HepG2 (cell line): ENCODE data around the gene NFATC3. TPM values are rescaled to one million over a fixed set of nuclear protein-coding genes. Genes with fewer than 3 reads are reported as not detected.

Experiments
- ATAC-seq: fragments of 200-7000 bp; cut with Tn5 transposase; 3 replicates; pipeline ENCODE4 v1.9.1; 2020; ENCODE audit warnings: mild to moderate bottlenecking, moderate library complexity
- BruUV-seq: library from RNA; stranded (reverse); fragments of 400-500 nt; replicated peaks from 2 replicates; lab custom pipeline; 2021; lab: Mats Ljungman, UMichigan
- CTCF ChIA-PET: fragments of 300-600 bp; formaldehyde crosslinking; extraction: SDS; loops from one replicate; lab custom pipeline; 2021; ENCODE audit warnings: low total read pairs, inconsistent platforms, low intra/inter-chr PET ratio; lab: Yijun Ruan, JAX
- POLR2A ChIA-PET: fragments of 350-600 bp; sonication (Branson Sonifier 250); formaldehyde crosslinking; loops from one replicate; lab custom pipeline; 2020; ENCODE audit warnings: antibody characterized with exemption, inconsistent platforms; lab: Yijun Ruan, JAX
- DNase-seq: peaks from one replicate; pipeline ENCODE4 v3.0.0-alpha.2; 2015; ENCODE audit warnings: low spot score
- FAIRE-seq: peaks from 3 replicates; lab custom pipeline; 2011; peaks lifted over from hg19 to GRCh38; lab: Jason Lieb, UNC
- H2AFZ ChIP-seq: one replicate; pipeline ENCODE4 v1.6.1; 2011; ENCODE audit warnings: low read length, inconsistent platforms
- H3K27ac ChIP-seq: fragments of 300-600 bp; 3 replicates; pipeline ENCODE4 v1.8.0; 2011; ENCODE audit warnings: mixed run types, mild to moderate bottlenecking, mixed read lengths, low read length, inconsistent platforms; ENCODE audit not compliant: insufficient read depth; ENCODE audit errors: extremely low read length
- H3K27me3 ChIP-seq, 2 experiments: fragments of 200-600 bp in 1 of 2; 2 replicates in 1 of 2; 3 replicates in 1 of 2; pipeline versions ENCODE4 v1.6.0 to v1.8.0; 2011; ENCODE audit warnings: low read length in 2 of 2, mild to moderate bottlenecking in 2 of 2, moderate library complexity in 2 of 2, inconsistent platforms in 1 of 2; ENCODE audit not compliant: insufficient read depth in 2 of 2, control insufficient read depth in 1 of 2
- H3K36me3 ChIP-seq, 2 experiments: fragments of 200-600 bp in 1 of 2; replicated peaks in 1 of 2; 2 replicates in 1 of 2; 3 replicates in 1 of 2; pipeline versions ENCODE4 v1.5.1 to v1.8.0; 2011; ENCODE audit warnings: low read length in 2 of 2, inconsistent platforms in 1 of 2; ENCODE audit not compliant: insufficient read depth in 2 of 2, control insufficient read depth in 1 of 2
- H3K4me1 ChIP-seq: 2 replicates; pipeline ENCODE4 v1.5.1; 2012; ENCODE audit warnings: low read length, inconsistent platforms; ENCODE audit not compliant: insufficient read depth
- H3K4me2 ChIP-seq: 2 replicates; pipeline ENCODE4 v1.6.0; 2011; ENCODE audit warnings: low read depth, low read length, inconsistent platforms
- H3K4me3 ChIP-seq, 3 experiments: fragments of 200-600 bp in 1 of 3; sonication (generic), shearing (Covaris generic) in 1 of 3; replicated peaks in 1 of 3; 2 replicates each; pipeline ENCODE4 v1.5.1; 2011 to 2016; ENCODE audit warnings: low read length in 3 of 3, inconsistent platforms in 2 of 3, low read depth in 2 of 3, mild to moderate bottlenecking in 2 of 3, control low read depth in 1 of 3, mixed read lengths in 1 of 3; ENCODE audit not compliant: insufficient read depth in 1 of 3
- H3K79me2 ChIP-seq: one replicate; pipeline ENCODE4 v1.6.1; 2011; ENCODE audit warnings: low read length, inconsistent platforms; ENCODE audit not compliant: insufficient read depth
- H3K9ac ChIP-seq: 2 replicates; pipeline ENCODE4 v1.6.0; 2011; ENCODE audit warnings: mild to moderate bottlenecking, low read depth, low read length, inconsistent platforms; ENCODE audit not compliant: insufficient read depth
- H3K9me3 ChIP-seq: 2 replicates; pipeline ENCODE4 v1.5.1; 2012; ENCODE audit warnings: mild to moderate bottlenecking, low read length
- H4K20me1 ChIP-seq: 2 replicates; pipeline ENCODE4 v1.6.0; 2011; ENCODE audit warnings: inconsistent platforms, mild to moderate bottlenecking, low read length, moderate library complexity; ENCODE audit not compliant: insufficient read depth
- ARHGAP35 ChIP-seq: sonication (generic); formaldehyde crosslinking; IDR thresholded peaks from 2 replicates; pipeline ENCODE4 v1.9.0; 2022; ENCODE audit warnings: mild to moderate bottlenecking, inconsistent platforms, moderate library complexity, missing genetic modification reagents, borderline replicate concordance
- CCDC6 ChIP-seq: sonication (generic); formaldehyde crosslinking; IDR thresholded peaks from 2 replicates; pipeline ENCODE4 v1.8.1; 2022; ENCODE audit warnings: mild to moderate bottlenecking, missing genetic modification reagents, moderate library complexity
- KLF9 ChIP-seq: IDR thresholded peaks from 2 replicates; pipeline ENCODE4 v1.6.1; 2016; ENCODE audit warnings: low read depth
- KMT2A ChIP-seq: sonication (generic); formaldehyde crosslinking; IDR thresholded peaks from 2 replicates; pipeline ENCODE4 v1.4.0; 2020; ENCODE audit warnings: missing genetic modification reagents
- RARG ChIP-seq: sonication (generic); formaldehyde crosslinking; IDR thresholded peaks from 2 replicates; pipeline ENCODE4 v1.4.0; 2020; ENCODE audit warnings: low read depth, mild to moderate bottlenecking, missing genetic modification reagents
- RFX3 ChIP-seq: IDR thresholded peaks from 2 replicates; pipeline ENCODE4 v1.6.1; 2016; ENCODE audit warnings: missing biosample characterization, missing genetic modification reagents
- TAF1 ChIP-seq: sonication (generic); formaldehyde crosslinking; IDR thresholded peaks from 2 replicates; pipeline ENCODE4 v1.4.0; 2020; ENCODE audit warnings: missing genetic modification reagents
- ZBTB38 ChIP-seq: sonication (generic); formaldehyde crosslinking; IDR thresholded peaks from 2 replicates; pipeline ENCODE4 v1.5.1; 2020; ENCODE audit warnings: mild to moderate bottlenecking, missing genetic modification reagents
- ZFP36L2 ChIP-seq: sonication (generic); formaldehyde crosslinking; IDR thresholded peaks from 2 replicates; pipeline ENCODE4 v1.4.0; 2020; ENCODE audit warnings: missing genetic modification reagents
- ZFP82 ChIP-seq: sonication (generic); formaldehyde crosslinking; IDR thresholded peaks from 2 replicates; pipeline ENCODE4 v1.5.1; 2020; ENCODE audit warnings: mild to moderate bottlenecking, missing genetic modification reagents, borderline replicate concordance
- ZNF296 ChIP-seq: sonication (generic); formaldehyde crosslinking; conservative IDR thresholded peaks from 2 replicates; pipeline ENCODE4 v1.5.0; 2020; ENCODE audit warnings: mild to moderate bottlenecking, missing genetic modification reagents
- ZNF331 ChIP-seq: sonication (generic); formaldehyde crosslinking; IDR thresholded peaks from 2 replicates; pipeline ENCODE4 v1.4.0; 2020; ENCODE audit warnings: missing genetic modification reagents
- ZNF446 ChIP-seq: sonication (generic); formaldehyde crosslinking; IDR thresholded peaks from 2 replicates; pipeline ENCODE4 v1.5.0; 2020; ENCODE audit warnings: mild to moderate bottlenecking, missing genetic modification reagents
- ZNF468 ChIP-seq: sonication (generic); formaldehyde crosslinking; IDR thresholded peaks from 2 replicates; pipeline ENCODE4 v1.8.0; 2022; ENCODE audit warnings: mild to moderate bottlenecking, moderate library complexity, missing genetic modification reagents
- ZNF605 ChIP-seq: sonication (generic); formaldehyde crosslinking; IDR thresholded peaks from 2 replicates; pipeline ENCODE4 v1.8.0; 2022; ENCODE audit warnings: mild to moderate bottlenecking, missing genetic modification reagents
- ZNF614 ChIP-seq: IDR thresholded peaks from 2 replicates; pipeline ENCODE4 v1.6.1; 2018; ENCODE audit warnings: missing biosample characterization, missing genetic modification reagents, inconsistent platforms, borderline replicate concordance
- ZNF768 ChIP-seq: sonication (generic); formaldehyde crosslinking; IDR thresholded peaks from 2 replicates; pipeline ENCODE4 v1.4.0; 2020; ENCODE audit warnings: missing genetic modification reagents
- ZSCAN31 ChIP-seq: sonication (generic); formaldehyde crosslinking; IDR thresholded peaks from 2 replicates; pipeline ENCODE4 v1.5.0; 2020; ENCODE audit warnings: low read depth, mild to moderate bottlenecking, missing genetic modification reagents
- WGBS: methylation state at CpG from one replicate; pipeline ENCODE4 v1.1.6; 2017; ENCODE audit warnings: low lambda C conversion rate; 5-methylcytosine and 5-hydroxymethylcytosine counted together
- in situ Hi-C: cut with HindIII; loops from 2 replicates; pipeline ENCODE4 v1.10.0; 2017; ENCODE audit warnings: low pct_unique_long_range_greater_than_20kb; ENCODE audit not compliant: extremely low pct_ligation_motif_present
- intact Hi-C: fragments of 100-400 bp; cut with micrococcal nuclease; formaldehyde crosslinking; loops from one replicate; pipeline ENCODE4 v1.10.0; 2022; ENCODE audit not compliant: unreplicated experiment
- polyA plus RNA-seq, 8 experiments: library from polyadenylated mRNA; depleted of rRNA in 3 of 8; stranded (reverse) in 7 of 8; unstranded in 1 of 8; fragments of >200 nt; fragmentation: Illumina TruSeq in 4 of 8; extraction: Trizol in 4 of 8; gene quantifications; 2 replicates each; pipeline versions ENCODE4 v1.2.1 to v1.2.3, GENCODE V29; 2011 to 2016; ENCODE audit warnings: low read depth in 4 of 8, missing spikeins in 1 of 8, mixed read lengths in 1 of 8; ENCODE audit not compliant: insufficient read depth in 1 of 8
- total RNA-seq, 5 experiments: library from RNA; depleted of rRNA; stranded (reverse); fragments of >200 nt; fragmentation: Illumina TruSeq; extraction: Trizol; gene quantifications; 2 replicates each; pipeline ENCODE4 v1.2.3, GENCODE V29; 2016; ENCODE audit warnings: low read depth in 1 of 5
- TF ChIP-seq, protein P1 (sequence below): fragments of 450-650 bp; IDR thresholded peaks from 2 replicates; pipeline ENCODE4 v1.6.1; 2016
- TF ChIP-seq, protein P2 (sequence below), 2 experiments: sonication (generic) in 1 of 2; formaldehyde crosslinking in 1 of 2; IDR thresholded peaks; 2 replicates each; pipeline versions ENCODE4 v1.5.1 to v1.6.1; 2011 to 2020; ENCODE audit warnings: borderline replicate concordance in 1 of 2, low read depth in 1 of 2, low read length in 1 of 2, mild to moderate bottlenecking in 1 of 2, missing genetic modification reagents in 1 of 2, moderate library complexity in 1 of 2
- TF ChIP-seq, protein P3 (sequence below): IDR thresholded peaks from 2 replicates; pipeline ENCODE4 v1.6.1; 2018; ENCODE audit warnings: missing genetic modification reagents

Gene NFATC3
- total and polyA plus RNA-seq, 2 of the 13 experiments (the other 11 are each of a cell fraction or from before 2014, with no cell fraction given) = 52.6 to 62.7 TPM

DNA sequence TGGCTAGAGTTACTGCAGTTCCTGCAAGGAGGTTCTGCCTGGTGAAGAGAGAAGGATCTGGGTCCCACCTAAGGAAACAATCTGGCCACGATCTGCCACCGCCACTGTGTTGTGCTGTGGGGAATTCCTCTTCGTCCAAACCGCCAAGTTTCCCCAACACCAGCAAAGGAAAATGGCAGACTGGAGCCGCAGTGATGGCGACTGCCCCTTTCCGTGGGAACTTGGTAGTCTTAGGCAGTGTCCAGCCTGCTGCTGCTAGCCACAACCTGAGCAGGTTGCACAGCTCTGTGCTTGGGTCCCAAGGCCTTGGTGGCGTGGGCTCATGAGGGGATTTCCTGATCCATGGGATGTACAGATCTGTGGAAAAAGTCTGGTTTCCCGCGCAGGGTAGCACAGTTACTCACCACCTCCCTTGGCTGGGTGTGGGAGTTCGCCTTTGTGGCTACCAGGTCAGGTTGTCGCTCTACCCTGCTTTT lies 28.6 kb downstream of the NFATC3 start:
- H3K79me2 ChIP-seq = peaks cover 94% of the 10 kb centered on the region
- ChIA-PET CTCF (interaction anchor here (0.6 kb wide), 1 partner anchor 593 kb away, joined by 3 read pairs; no protein-coding TSS in a partner anchor), POLR2A (interaction anchor here (0.6 to 5.4 kb wide), 8 partner anchors 10 to 176 kb away, joined by 3 to 65 read pairs (median 5); partner anchors contain the start of gene NFATC3)
- peaks cover 12% of the 10 kb centered on the region for H3K9me3 ChIP-seq
- DNase-seq = no peak
- H3K4me3 ChIP-seq = peak overlapping the region in 1 of 3 experiments; percentile 60; a peak in 2 of 6 replicates
- BruUV-seq = no TSS peak
- H3K9ac ChIP-seq = peak overlapping the region; percentile 63
- peaks cover 0 to 3% of the 10 kb centered on the region in 2 experiments; a peak in 2 of 5 replicates for H3K36me3 ChIP-seq
- in situ Hi-C loops (no loop called here), intact Hi-C loops (no loop called here)
- H2AFZ ChIP-seq = no peak overlapping the region
- H4K20me1 ChIP-seq = peaks cover 21% of the 10 kb centered on the region
- WGBS = 93% methylated on average over 12 of the region's 12 CpGs
- no peaks in the 10 kb centered on the region for H3K27me3 ChIP-seq
- peak; percentile 43 for ATAC-seq
- peak overlapping the region; percentile 91 for H3K4me2 ChIP-seq
- H3K4me1 ChIP-seq = peaks cover 78% of the 10 kb centered on the region
- peak overlapping the region; percentile 86 for H3K27ac ChIP-seq
- no peak for FAIRE-seq
- TF ChIP-seq ZNF296 (CRISPR knock-in tag) = no peak
- no peak for TF ChIP-seq ZNF446
- 0 out of 2 replicates have a peak, but pooled peaks have one; percentile 77 for TF ChIP-seq ZNF468 (CRISPR knock-in tag)
- TF ChIP-seq ZFP36L2 = no peak
- TF ChIP-seq ZFP82 (CRISPR knock-in tag) = 0 out of 2 replicates have a peak, but pooled peaks have one; percentile 31
- no peak for TF ChIP-seq ZNF614
- TF ChIP-seq ZSCAN31 (CRISPR knock-in tag) = 0 out of 2 replicates have a peak, but pooled peaks have one; percentile 32
- no peak for TF ChIP-seq CCDC6 (CRISPR knock-in tag)
- 0 out of 2 replicates have a peak, but pooled peaks have one; percentile 21 for TF ChIP-seq KLF9
- TF ChIP-seq ARHGAP35 (CRISPR knock-in tag) = no peak; the same call in none of the 2 replicates
- no peak for TF ChIP-seq RARG (CRISPR knock-in tag)
- TF ChIP-seq TAF1 (CRISPR knock-in tag) = no peak
- TF ChIP-seq, protein P1, sequence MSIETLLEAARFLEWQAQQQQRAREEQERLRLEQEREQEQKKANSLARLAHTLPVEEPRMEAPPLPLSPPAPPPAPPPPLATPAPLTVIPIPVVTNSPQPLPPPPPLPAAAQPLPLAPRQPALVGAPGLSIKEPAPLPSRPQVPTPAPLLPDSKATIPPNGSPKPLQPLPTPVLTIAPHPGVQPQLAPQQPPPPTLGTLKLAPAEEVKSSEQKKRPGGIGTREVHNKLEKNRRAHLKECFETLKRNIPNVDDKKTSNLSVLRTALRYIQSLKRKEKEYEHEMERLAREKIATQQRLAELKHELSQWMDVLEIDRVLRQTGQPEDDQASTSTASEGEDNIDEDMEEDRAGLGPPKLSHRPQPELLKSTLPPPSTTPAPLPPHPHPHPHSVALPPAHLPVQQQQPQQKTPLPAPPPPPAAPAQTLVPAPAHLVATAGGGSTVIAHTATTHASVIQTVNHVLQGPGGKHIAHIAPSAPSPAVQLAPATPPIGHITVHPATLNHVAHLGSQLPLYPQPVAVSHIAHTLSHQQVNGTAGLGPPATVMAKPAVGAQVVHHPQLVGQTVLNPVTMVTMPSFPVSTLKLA = no peak
- peak; percentile 2; the same call in 1 of the 2 replicates for TF ChIP-seq ZNF605 (CRISPR knock-in tag)
- TF ChIP-seq, protein P2, sequence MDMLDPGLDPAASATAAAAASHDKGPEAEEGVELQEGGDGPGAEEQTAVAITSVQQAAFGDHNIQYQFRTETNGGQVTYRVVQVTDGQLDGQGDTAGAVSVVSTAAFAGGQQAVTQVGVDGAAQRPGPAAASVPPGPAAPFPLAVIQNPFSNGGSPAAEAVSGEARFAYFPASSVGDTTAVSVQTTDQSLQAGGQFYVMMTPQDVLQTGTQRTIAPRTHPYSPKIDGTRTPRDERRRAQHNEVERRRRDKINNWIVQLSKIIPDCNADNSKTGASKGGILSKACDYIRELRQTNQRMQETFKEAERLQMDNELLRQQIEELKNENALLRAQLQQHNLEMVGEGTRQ (IDR thresholded peaks at IDR 0.05; ENCODE audit: low read depth, low read length) = no peak
- TF ChIP-seq, protein P2 (CRISPR knock-in tag; IDR thresholded peaks at IDR 0.05; ENCODE audit: borderline replicate concordance) = peak; percentile 33; the same call in 1 of the 2 replicates
- peak; percentile 49; the same call in 1 of the 2 replicates for TF ChIP-seq ZNF768 (CRISPR knock-in tag)
- TF ChIP-seq ZBTB38 (CRISPR knock-in tag) = peak; percentile 95
- TF ChIP-seq RFX3 (CRISPR knock-in tag) = no peak
- TF ChIP-seq ZNF331 (CRISPR knock-in tag) = no peak
- TF ChIP-seq KMT2A (CRISPR knock-in tag) = no peak
- TF ChIP-seq, protein P3, sequence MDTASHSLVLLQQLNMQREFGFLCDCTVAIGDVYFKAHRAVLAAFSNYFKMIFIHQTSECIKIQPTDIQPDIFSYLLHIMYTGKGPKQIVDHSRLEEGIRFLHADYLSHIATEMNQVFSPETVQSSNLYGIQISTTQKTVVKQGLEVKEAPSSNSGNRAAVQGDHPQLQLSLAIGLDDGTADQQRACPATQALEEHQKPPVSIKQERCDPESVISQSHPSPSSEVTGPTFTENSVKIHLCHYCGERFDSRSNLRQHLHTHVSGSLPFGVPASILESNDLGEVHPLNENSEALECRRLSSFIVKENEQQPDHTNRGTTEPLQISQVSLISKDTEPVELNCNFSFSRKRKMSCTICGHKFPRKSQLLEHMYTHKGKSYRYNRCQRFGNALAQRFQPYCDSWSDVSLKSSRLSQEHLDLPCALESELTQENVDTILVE (CRISPR knock-in tag) = no peak
